Stimulated activated CD4-positive, alpha-beta T cell treated with anti-CD3 and anti-CD28 coated beads, Interleukin-2, amount 100 ng/mL, for 4 hours (primary cell): ENCODE measurements around the gene NIT2.
A peak's percentile ranks its signal among the peaks of the same experiment; 100 is the strongest.

Experiments used
- DNase-seq: peaks from one replicate; pipeline ENCODE4 v3.0.0-alpha.2; 2020; ENCODE audit warnings: low read depth

Gene NIT2

DNA sequence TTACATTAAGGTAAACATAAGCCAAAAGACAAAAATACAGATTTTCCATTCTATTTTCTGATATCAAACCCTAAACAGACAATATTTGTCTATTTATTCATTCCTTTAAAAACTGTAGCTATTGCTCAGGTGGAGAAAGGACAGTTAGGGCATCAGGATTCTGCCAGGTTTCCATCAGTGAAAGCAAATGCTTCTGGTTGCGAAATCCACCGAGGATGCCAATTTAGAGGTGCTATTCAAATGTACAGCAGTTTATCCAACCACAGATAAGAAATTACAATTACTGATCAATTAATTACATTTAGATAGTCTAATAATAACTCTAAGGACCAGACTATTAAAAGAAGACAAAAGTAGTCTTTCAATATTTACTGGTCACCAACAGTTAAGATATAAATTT, 62.4 kb downstream of the NIT2 start:
- no peak for DNase-seq

DNA sequence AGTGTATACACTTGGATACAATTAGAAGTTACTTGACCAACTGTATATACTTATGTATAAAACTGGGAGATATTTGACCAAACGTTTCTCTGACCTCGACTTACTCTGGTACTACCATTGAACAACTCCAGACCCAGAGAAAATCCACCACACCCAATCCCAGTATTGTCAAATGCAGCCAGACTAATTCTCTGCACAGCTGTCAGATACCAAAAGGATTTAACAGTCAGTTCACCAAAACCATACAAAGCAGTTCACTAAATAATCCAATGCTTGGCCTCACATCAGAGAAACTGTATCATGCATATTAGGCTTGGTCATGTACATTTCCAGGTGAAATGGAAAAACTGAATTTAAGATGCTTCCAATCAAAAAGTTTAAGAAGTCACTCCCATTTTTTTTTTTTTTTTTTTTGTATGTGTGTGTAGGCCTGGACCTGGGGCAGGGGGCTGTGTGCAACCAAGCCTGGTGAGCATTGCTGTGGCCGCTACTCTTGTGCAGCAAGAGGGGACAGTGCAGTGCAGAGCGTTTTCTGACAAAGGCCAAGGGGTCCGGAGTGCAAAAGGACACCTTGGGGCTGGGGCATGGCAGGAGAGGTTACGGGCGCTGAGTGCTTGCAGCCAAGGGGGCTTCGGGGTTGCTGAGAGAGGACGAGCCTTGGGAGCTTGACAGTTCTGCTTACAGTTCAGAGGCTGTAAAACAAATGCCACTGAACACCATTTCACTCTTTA, 64.9 kb downstream of the NIT2 start:
- no peak for DNase-seq

DNA sequence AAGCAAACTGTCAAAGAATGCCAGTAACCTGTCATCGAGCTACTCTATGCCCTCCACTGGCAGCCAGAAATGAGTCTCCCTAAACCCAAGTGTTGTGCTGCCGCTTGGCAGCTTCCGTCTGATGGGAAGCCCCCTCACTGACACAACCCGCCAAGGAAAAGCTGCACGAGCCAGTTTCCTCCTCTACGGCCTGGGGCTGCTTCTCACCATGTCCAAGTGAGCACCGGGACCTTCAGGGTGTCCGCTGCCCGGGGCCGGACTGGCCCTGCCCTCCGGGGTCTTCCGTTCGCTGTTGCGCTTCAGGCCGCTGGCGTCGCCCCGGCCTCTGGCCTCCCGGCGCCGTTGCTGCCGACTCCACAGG, 65.8 kb downstream of the NIT2 start:
- DNase-seq = peak; percentile 2

DNA sequence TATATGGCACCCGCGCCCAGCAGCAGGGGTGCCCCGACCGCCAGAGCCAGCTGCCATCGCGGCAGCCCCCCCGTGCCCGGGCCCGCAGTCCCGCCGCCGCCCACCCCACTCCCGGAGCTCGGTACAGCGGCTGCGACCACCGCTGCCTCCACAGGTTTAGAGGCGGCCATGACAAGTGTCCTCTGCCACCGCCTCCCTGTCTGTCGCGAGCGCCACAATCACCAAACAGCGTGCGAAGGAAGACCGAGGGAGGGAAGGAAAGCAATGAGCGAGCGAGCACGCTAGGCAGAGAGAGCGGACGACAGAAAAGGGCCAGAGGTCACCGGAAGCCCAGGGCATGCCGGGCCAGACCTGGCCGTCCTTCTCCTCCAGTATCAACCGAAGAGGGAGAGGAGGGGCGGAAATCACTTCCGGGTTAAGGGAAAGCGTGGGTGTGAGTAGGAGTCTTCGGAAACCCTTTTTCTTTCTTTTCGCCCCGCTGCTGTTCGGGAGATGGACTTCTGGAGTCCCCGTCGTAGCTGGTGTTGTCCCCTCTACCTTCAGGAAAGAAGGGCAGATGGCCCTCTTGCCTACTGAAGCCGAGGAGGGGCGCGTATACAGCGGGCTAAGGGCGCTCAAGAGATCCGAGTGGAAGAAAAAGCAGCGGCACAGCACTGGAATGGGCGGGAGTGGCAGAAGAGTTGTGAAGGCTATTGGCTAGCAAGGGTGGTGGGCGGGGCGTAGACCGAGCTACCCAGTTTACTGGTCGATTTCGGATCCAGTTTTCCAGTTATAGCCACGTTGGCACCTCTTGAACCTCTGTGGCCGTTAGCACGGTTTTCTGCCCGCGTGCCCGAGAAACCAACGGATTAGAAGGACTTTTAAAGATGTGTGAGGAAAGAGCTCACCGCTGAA, 66.5 kb downstream of the NIT2 start, which contains the start of the genes LNP1 and TOMM70:
LNP1 (plus strand) TSS at position 760 of the 894 bp plus-strand sequence. CDS start 28,191 bp downstream, outside the sequence.
TOMM70 (minus strand) TSS at position 310 of the 894 bp plus-strand sequence; CDS start at position 170, 140 bp downstream.
- DNase-seq = peak; percentile 90

DNA sequence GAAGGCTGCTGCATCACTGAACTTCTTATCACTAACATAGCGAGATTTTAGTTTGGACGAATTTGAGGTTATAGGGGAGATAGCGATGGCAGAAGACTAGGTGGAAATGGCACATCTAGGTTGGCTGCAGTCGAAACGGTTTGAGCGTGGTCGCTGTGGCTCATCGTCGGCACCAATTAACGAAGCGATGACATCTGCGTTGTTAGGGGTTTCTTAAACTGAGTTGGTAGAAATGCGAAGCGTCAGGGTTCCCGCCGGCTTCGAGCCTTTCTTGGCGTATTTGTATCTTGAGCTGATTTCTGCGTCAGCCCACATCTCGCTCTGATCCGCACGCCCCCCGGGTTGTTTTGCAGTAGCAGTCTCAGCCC, 67.1 kb downstream of the NIT2 start:
- peak; percentile 13 for DNase-seq

DNA sequence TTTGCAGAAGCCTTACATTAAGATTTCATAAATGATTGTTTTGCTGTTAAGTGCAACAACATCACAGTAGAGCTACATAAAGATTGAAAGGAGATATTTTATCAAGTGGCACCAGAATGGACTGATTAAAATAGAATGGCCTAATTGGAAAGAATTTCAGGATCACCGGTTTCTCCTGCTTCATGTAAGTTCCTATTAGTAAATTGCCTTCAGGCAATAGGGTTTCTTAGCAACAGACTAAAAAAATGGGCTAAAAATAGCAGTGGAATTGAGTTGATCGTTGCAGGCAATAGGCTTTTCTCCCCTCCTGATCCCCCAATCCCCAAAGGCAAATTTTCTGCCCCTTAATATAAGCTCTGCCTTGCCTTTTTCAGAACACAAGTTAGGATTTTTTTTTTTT, 67.7 kb downstream of the NIT2 start:
- DNase-seq = no peak

DNA sequence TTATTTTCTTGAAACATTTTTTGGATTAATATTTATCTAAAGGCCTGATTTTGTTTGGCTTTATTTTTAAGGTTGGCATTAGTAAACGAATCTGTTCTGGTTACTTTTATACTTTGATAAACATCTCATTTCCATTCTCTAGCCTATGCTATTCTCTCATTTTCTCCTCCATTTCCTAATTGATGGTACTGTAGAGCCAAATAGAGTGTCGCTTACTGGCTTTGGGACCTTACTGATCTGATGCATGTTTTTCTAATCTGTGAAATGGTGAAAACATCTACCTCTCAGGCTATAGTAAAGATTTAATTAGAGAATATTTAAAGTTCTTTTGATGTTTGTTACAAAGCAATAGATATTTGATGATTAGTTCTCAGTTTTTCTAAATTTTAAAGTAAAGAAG, 68.3 kb downstream of the NIT2 start:
- DNase-seq = no peak

DNA sequence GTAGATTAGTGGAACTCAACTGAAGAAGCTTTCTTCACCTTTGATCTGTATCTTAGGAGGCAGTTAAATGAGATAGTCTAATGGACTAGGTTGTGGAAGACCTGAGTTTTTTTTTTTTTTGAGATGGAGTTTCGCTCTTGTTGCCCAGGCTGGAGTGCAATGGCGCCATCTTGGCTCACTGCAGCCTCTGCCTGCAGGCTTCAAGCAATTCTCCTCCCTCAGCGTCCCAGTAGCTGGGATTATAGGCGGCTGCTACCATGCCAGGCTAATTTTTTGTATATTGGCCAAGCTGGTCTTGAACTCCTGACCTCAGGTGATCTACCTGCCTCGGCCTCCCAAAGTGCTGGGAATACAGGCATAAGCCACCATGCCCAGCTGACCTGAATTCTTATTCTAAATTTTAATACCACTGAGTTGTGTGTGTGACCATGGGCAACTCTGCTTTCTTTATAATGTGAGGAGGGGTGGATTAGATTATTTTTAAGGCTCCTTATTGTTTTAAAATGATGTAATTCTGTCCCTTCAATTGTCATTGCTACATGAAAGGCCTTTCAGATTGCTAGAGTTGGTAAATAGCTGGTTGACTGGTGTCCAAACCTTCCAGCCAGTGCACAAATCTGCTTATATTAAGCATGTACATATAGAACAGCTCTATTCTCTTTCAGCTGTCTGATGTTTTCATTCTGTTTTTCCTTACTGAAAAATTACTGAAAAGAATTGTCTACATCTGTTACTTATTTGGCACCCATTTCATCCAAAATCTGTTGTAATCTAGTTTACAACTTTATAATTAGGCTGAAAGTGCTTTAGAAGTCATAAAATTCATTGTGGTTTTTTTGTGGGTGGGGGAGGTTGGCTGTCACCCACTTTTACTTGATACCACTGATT, 69.0 kb downstream of the NIT2 start:
- DNase-seq = no peak

DNA sequence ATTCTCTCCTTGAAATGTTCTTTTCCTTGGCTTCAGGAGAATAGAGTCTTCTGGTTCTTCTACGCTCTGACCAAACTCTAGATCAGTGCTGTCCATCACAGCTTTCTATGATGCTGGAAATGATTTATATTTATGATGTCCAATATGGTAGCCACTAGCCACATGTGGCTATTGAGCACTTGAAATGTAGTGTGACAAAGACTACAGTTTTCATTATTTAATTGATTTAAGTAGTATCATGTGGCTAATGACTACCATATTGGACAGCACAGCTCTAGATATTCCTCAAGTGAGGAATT, 69.6 kb downstream of the NIT2 start:
- no peak for DNase-seq

DNA sequence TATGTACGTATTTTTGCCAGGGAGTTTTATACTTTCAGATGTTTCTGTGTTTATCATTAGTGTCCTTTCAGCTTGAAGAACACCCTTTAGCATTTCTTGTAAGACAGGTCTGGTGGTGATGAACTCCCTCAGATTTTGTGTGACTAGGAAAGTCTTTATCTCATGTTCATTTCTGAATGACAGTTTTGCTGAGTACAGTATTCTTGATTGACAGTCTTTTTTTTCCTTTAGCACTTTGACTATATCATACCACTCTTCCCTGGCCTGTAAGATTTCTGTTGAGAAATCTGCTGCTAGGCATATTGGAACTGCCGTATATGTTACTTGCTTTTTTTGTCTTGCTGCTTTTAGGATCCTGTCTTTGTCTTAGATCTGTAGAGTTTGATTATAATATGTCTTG, 72.6 kb downstream of the NIT2 start:
- DNase-seq = no peak

DNA sequence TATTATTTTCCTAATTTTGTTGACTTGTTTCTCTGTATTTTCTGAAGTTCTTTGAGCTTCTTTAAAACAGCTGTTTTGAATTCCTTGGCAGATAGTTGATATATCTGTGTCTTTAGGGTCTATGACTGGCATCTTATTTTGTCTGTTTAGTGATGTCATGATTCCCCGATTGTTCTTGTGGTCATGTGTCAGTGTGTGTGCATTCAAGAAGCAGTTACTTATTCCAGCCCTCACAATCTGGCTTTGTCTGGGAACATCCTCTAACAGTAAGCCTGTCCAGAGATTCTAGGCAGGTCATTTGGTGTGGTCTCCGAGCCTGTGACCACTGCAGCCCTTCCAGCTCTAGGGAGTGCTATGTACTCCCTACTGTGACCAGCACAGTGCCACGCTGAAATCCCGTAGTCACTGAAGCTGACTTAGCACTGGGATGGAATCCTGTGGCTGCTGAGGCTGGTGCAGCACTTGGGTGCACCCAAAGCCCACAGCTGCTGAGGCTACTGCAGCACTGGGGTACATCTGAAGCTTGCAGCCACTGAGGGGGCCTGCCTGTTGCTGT, 73.5 kb downstream of the NIT2 start:
- no peak for DNase-seq
